HG02973 (cell line): ENCODE results near the gene SOX13.

Experiments
- ATAC-seq: cut with Tn5 transposase; IDR thresholded peaks from one replicate; pipeline ENCODE4 v1.9.1; 2021; ENCODE audit warnings: moderate library complexity; ENCODE audit not compliant: unreplicated experiment

SOX13 gene

GRCh38 chr1:204105131-204105515, 32.2 kb downstream of the SOX13 start:
- ATAC-seq: no peak

- no peak for ATAC-seq
Measured at GRCh38 chr1:204106825-204107224, 33.9 kb downstream of the SOX13 start.

- ATAC-seq: no peak
Measured at GRCh38 chr1:204107892-204108291, 35.0 kb downstream of the SOX13 start.

- ATAC-seq: no peak
Measured at GRCh38 chr1:204108312-204109141, 35.6 kb downstream of the SOX13 start.

- no peak for ATAC-seq
Measured at GRCh38 chr1:204110894-204111633, 38.1 kb downstream of the SOX13 start.

- no peak for ATAC-seq
Measured at GRCh38 chr1:204112876-204113730, 40.2 kb downstream of the SOX13 start.

GRCh38 chr1:204113896-204114295, 41.0 kb downstream of the SOX13 start:
- no peak for ATAC-seq

GRCh38 chr1:204114606-204115005, 41.7 kb downstream of the SOX13 start:
- ATAC-seq: no peak

- no peak for ATAC-seq
Measured at GRCh38 chr1:204115116-204115515, 42.2 kb downstream of the SOX13 start.

- ATAC-seq: no peak
Measured at GRCh38 chr1:204116539-204116938, 43.6 kb downstream of the SOX13 start.

GRCh38 chr1:204121840-204122555, 49.1 kb downstream of the SOX13 start:
- ATAC-seq: no peak

GRCh38 chr1:204123376-204123775, 50.5 kb downstream of the SOX13 start:
- no peak for ATAC-seq

- ATAC-seq: no peak
Measured at GRCh38 chr1:204124639-204125038, 51.7 kb downstream of the SOX13 start.

GRCh38 chr1:204125759-204126351, 52.9 kb downstream of the SOX13 start:
- ATAC-seq: no peak

GRCh38 chr1:204126386-204126785, 53.5 kb downstream of the SOX13 start:
- ATAC-seq: no peak

- ATAC-seq: no peak
Measured at GRCh38 chr1:204126956-204127355, 54.0 kb downstream of the SOX13 start.

- no peak for ATAC-seq
Measured at GRCh38 chr1:204127597-204128242, 54.8 kb downstream of the SOX13 start.

- ATAC-seq: no peak
Measured at GRCh38 chr1:204128464-204128963, 55.6 kb downstream of the SOX13 start.
